Activated CD4-positive, alpha-beta memory T cell treated with anti-CD3 and anti-CD28 coated beads for 36 hours (primary cell): ENCODE results near the gene C1QTNF1. TPM values are rescaled to one million over a fixed set of nuclear protein-coding genes. Genes with fewer than 3 reads are reported as not detected.

Experiments
- CTCF ChIA-PET: fragments of 350-600 bp; sonication (Branson Sonifier 250); formaldehyde crosslinking; loops from one replicate; lab custom pipeline; 2021; ENCODE audit warnings: antibody characterized with exemption, inconsistent platforms; lab: Charles Lee
- POLR2A ChIA-PET: fragments of 350-600 bp; sonication (Branson Sonifier 250); formaldehyde crosslinking; loops from one replicate; lab custom pipeline; 2021; ENCODE audit warnings: antibody characterized with exemption; lab: Charles Lee
- DNase-seq: peaks from one replicate; pipeline ENCODE4 v3.0.0-alpha.2; 2020
- H3K27ac Mint-ChIP-seq: one replicate; pipeline ENCODE4 v1.8.0; 2021; ENCODE audit warnings: mixed read lengths
- H3K27me3 Mint-ChIP-seq: one replicate; pipeline ENCODE4 v1.8.0; 2021; ENCODE audit warnings: mixed read lengths
- H3K36me3 Mint-ChIP-seq: one replicate; pipeline ENCODE4 v1.8.0; 2021; ENCODE audit warnings: mixed read lengths
- H3K4me1 Mint-ChIP-seq: one replicate; pipeline ENCODE4 v1.8.0; 2021; ENCODE audit warnings: low read depth, mixed read lengths
- H3K4me3 Mint-ChIP-seq: one replicate; pipeline ENCODE4 v1.8.0; 2021; ENCODE audit warnings: mild to moderate bottlenecking, mixed read lengths
- H3K9me3 Mint-ChIP-seq: one replicate; pipeline ENCODE4 v1.8.0; 2021; ENCODE audit warnings: mixed read lengths
- intact Hi-C: fragments of 100-400 bp; cut with micrococcal nuclease; formaldehyde crosslinking; loops from one replicate; pipeline ENCODE4 v1.15.1; 2023
- total RNA-seq, 2 experiments: library from RNA; stranded (reverse); gene quantifications; one replicate each; pipeline ENCODE4 v1.2.3, GENCODE V29; 2021

The C1QTNF1 gene
- total RNA-seq, 2 experiments from 2014 or later: 0.31 to 0.38 TPM

- DNase-seq: no peak
- Mint-ChIP-seq H3K9me3 (no peaks in the 10 kb centered on the region), H3K4me3 (no peak overlapping the region), H3K27ac (no peak overlapping the region), H3K27me3 (peaks cover 15% of the 10 kb centered on the region), H3K4me1 (no peaks in the 10 kb centered on the region), H3K36me3 (no peaks in the 10 kb centered on the region)
- ChIA-PET POLR2A (no interaction called here), CTCF (interaction anchor here (2.2 kb wide), 1 partner anchor 346 kb away, joined by 8 read pairs; no protein-coding TSS in a partner anchor)
- intact Hi-C loops: no loop called here
Observed at GRCh38 chr17:79047923-79048825, 24.2 kb downstream of the C1QTNF1 start.

GRCh38 chr17:79048826-79049755, 25.1 kb downstream of the C1QTNF1 start:
- H3K4me3 Mint-ChIP-seq: no peak overlapping the region
- H3K36me3 Mint-ChIP-seq: peaks cover under 1% of the 10 kb centered on the region
- CTCF ChIA-PET: interaction anchor here (0.8 to 2.2 kb wide), 4 partner anchors 10 to 345 kb away, joined by 3 to 8 read pairs (median 4); no protein-coding TSS in a partner anchor
- POLR2A ChIA-PET: no interaction called here
- no peak overlapping the region for H3K27ac Mint-ChIP-seq
- H3K9me3 Mint-ChIP-seq: peaks cover 4% of the 10 kb centered on the region
- H3K27me3 Mint-ChIP-seq: peaks cover 12% of the 10 kb centered on the region
- DNase-seq: no peak
- no peaks in the 10 kb centered on the region for H3K4me1 Mint-ChIP-seq
- intact Hi-C loops: no loop called here

GRCh38 chr17:79049821-79050220, 25.9 kb downstream of the C1QTNF1 start:
- no peak overlapping the region for H3K27ac Mint-ChIP-seq
- intact Hi-C loops: no loop called here

GRCh38 chr17:79050551-79050950, 26.6 kb downstream of the C1QTNF1 start:
- Mint-ChIP-seq H3K9me3 (peaks cover 11% of the 10 kb centered on the region), H3K27ac (no peak overlapping the region), H3K4me3 (no peak overlapping the region), H3K36me3 (peaks cover 3% of the 10 kb centered on the region), H3K27me3 (peaks cover 7% of the 10 kb centered on the region), H3K4me1 (no peaks in the 10 kb centered on the region)
- ChIA-PET POLR2A (no interaction called here), CTCF (no interaction called here)
- DNase-seq: no peak
- intact Hi-C loops: no loop called here

More at GRCh38 chr17:79049821-79050220, 25.9 kb downstream of the C1QTNF1 start:
- no peak for DNase-seq
- Mint-ChIP-seq H3K4me3 (no peak overlapping the region), H3K27me3 (peaks cover 12% of the 10 kb centered on the region), H3K9me3 (peaks cover 11% of the 10 kb centered on the region), H3K4me1 (no peaks in the 10 kb centered on the region), H3K36me3 (peaks cover 3% of the 10 kb centered on the region)
- ChIA-PET POLR2A (no interaction called here), CTCF (interaction anchor here (0.8 to 2.2 kb wide), 4 partner anchors 10 to 344 kb away, joined by 3 to 8 read pairs (median 4); no protein-coding TSS in a partner anchor)

GRCh38 chr17:79051306-79051705, 27.3 kb downstream of the C1QTNF1 start:
- Mint-ChIP-seq H3K4me3 (no peak overlapping the region), H3K36me3 (peaks cover 3% of the 10 kb centered on the region), H3K27me3 (peaks cover 2% of the 10 kb centered on the region), H3K9me3 (peaks cover 11% of the 10 kb centered on the region), H3K4me1 (no peaks in the 10 kb centered on the region), H3K27ac (no peak overlapping the region)
- DNase-seq: no peak
- intact Hi-C loops: no loop called here
- ChIA-PET CTCF (interaction anchor here (0.7 kb wide), 1 partner anchor 345 kb away, joined by 3 read pairs; no protein-coding TSS in a partner anchor), POLR2A (interaction anchor here (0.5 kb wide), 1 partner anchor 10 kb away, joined by 3 read pairs; no protein-coding TSS in a partner anchor)

- POLR2A ChIA-PET: no interaction called here
- CTCF ChIA-PET: interaction anchor here (0.6 to 1.1 kb wide), 4 partner anchors 10 to 68 kb away, joined by 3 read pairs; no protein-coding TSS in a partner anchor
- intact Hi-C loops: no loop called here
- H3K36me3 Mint-ChIP-seq: peaks cover 3% of the 10 kb centered on the region
- no peaks in the 10 kb centered on the region for H3K4me1 Mint-ChIP-seq
- peaks cover 11% of the 10 kb centered on the region for H3K9me3 Mint-ChIP-seq
- H3K27me3 Mint-ChIP-seq: peaks cover 5% of the 10 kb centered on the region
- no peak overlapping the region for H3K27ac Mint-ChIP-seq
- no peak for DNase-seq
- no peak overlapping the region for H3K4me3 Mint-ChIP-seq
Observed at GRCh38 chr17:79052131-79052530, 28.2 kb downstream of the C1QTNF1 start.

- Mint-ChIP-seq H3K9me3 (peaks cover 16% of the 10 kb centered on the region), H3K27me3 (peaks cover 10% of the 10 kb centered on the region), H3K4me3 (no peak overlapping the region), H3K27ac (no peak overlapping the region), H3K4me1 (no peaks in the 10 kb centered on the region), H3K36me3 (peaks cover 6% of the 10 kb centered on the region)
- ChIA-PET CTCF (interaction anchor here (1.1 to 1.3 kb wide), 2 partner anchors 9 to 11 kb away, joined by 3 to 5 read pairs; no protein-coding TSS in a partner anchor), POLR2A (interaction anchor here (0.5 kb wide), 1 partner anchor 45 kb away, joined by 3 read pairs; no protein-coding TSS in a partner anchor)
- no peak for DNase-seq
- intact Hi-C loops: no loop called here
Observed at GRCh38 chr17:79053251-79053925, 29.4 kb downstream of the C1QTNF1 start.

GRCh38 chr17:79054200-79054960, 30.4 kb downstream of the C1QTNF1 start:
- ChIA-PET CTCF (interaction anchor here (1.1 to 1.3 kb wide), 2 partner anchors 10 to 12 kb away, joined by 3 to 5 read pairs; no protein-coding TSS in a partner anchor), POLR2A (no interaction called here)
- Mint-ChIP-seq H3K27ac (no peak overlapping the region), H3K4me1 (no peaks in the 10 kb centered on the region), H3K36me3 (peaks cover 6% of the 10 kb centered on the region), H3K4me3 (no peak overlapping the region), H3K27me3 (peaks cover 13% of the 10 kb centered on the region), H3K9me3 (peaks cover 16% of the 10 kb centered on the region)
- intact Hi-C loops: no loop called here
- DNase-seq: no peak

- Mint-ChIP-seq H3K36me3 (peaks cover 6% of the 10 kb centered on the region), H3K27me3 (peaks cover 14% of the 10 kb centered on the region), H3K4me3 (no peak overlapping the region), H3K9me3 (peaks cover 16% of the 10 kb centered on the region), H3K27ac (no peak overlapping the region), H3K4me1 (no peaks in the 10 kb centered on the region)
- ChIA-PET CTCF (no interaction called here), POLR2A (no interaction called here)
- no peak for DNase-seq
- intact Hi-C loops: no loop called here
Observed at GRCh38 chr17:79055197-79055596, 31.2 kb downstream of the C1QTNF1 start.

GRCh38 chr17:79057737-79058385, 33.9 kb downstream of the C1QTNF1 start:
- Mint-ChIP-seq H3K4me3 (no peak overlapping the region), H3K36me3 (peaks cover 6% of the 10 kb centered on the region), H3K27ac (no peak overlapping the region), H3K4me1 (no peaks in the 10 kb centered on the region), H3K9me3 (peaks cover 16% of the 10 kb centered on the region), H3K27me3 (peaks cover 16% of the 10 kb centered on the region)
- no peak for DNase-seq
- ChIA-PET CTCF (interaction anchor here (1.5 kb wide), 1 partner anchor 13 kb away, joined by 3 read pairs; no protein-coding TSS in a partner anchor), POLR2A (no interaction called here)
- intact Hi-C loops: no loop called here
